Measurements from ENCODE around the gene LRMDA. TPM values are rescaled to one million over a fixed set of nuclear protein-coding genes. Genes with fewer than 3 reads are reported as not detected.

Gene LRMDA
- total and polyA plus RNA-seq, 2 of the 4 experiments (the other 2 are of a cell fraction), result 0.07 TPM; not detected in 1

- H2AK5ac ChIP-seq (ENCODE audit: low read depth, low read length), result no peak overlapping the region
- no peak overlapping the region for H2AFZ ChIP-seq (replicated peaks; ENCODE audit: low read length, poor library complexity)
- ATAC-seq (ENCODE audit: low read depth), result no peak
- no peak overlapping the region for H2BK15ac ChIP-seq (ENCODE audit: low read depth, low read length)
- H3K9ac ChIP-seq (ENCODE audit: low read depth, low read length), result no peak overlapping the region
- no peaks in the 10 kb centered on the region for H3K36me3 ChIP-seq (ENCODE audit: control insufficient read depth, insufficient read depth, low read length)
- H3K4ac ChIP-seq (ENCODE audit: low read depth, low read length), result no peak overlapping the region
- no TSS peak for BruUV-seq (replicated peaks)
- H3K18ac ChIP-seq (ENCODE audit: low read depth, low read length), result no peak overlapping the region
- no peak for TF ChIP-seq RFX5 (IDR thresholded peaks at IDR 0.05; ENCODE audit: low read depth, low read length)
- TF ChIP-seq USF2 (IDR thresholded peaks at IDR 0.05; ENCODE audit: low read depth, low read length), result no peak
- TF ChIP-seq BHLHE40 (IDR thresholded peaks at IDR 0.05; ENCODE audit: low read depth, low read length), result no peak
- TF ChIP-seq MAZ (IDR thresholded peaks at IDR 0.05; ENCODE audit: borderline replicate concordance, low read depth, low read length), result no peak
- no peak for TF ChIP-seq NFE2L2 (IDR thresholded peaks at IDR 0.05; ENCODE audit: low read depth, low read length)
- TF ChIP-seq MXI1 (IDR thresholded peaks at IDR 0.05; ENCODE audit: borderline replicate concordance, low read depth, low read length), result no peak
- no peak for TF ChIP-seq ELK1 (IDR thresholded peaks at IDR 0.05; ENCODE audit: borderline replicate concordance, low read depth, low read length)
- no peak for TF ChIP-seq RAD21 (IDR thresholded peaks at IDR 0.05; ENCODE audit: low read length)
- intact Hi-C loops (cut with micrococcal nuclease), result loop anchor here (10.0 kb wide), 1 partner anchor 388 kb away; no protein-coding TSS in a partner anchor
- no peaks in the 10 kb centered on the region for H3K9me1 ChIP-seq (ENCODE audit: insufficient read depth, low read length)
- no peak overlapping the region for H4K5ac ChIP-seq (ENCODE audit: low read depth, low read length)
- ChIA-PET POLR2A (ENCODE audit: unreplicated experiment) (no interaction called here), CTCF (interaction anchor here (0.6 kb wide), 1 partner anchor 491 kb away, joined by 3 read pairs; no protein-coding TSS in a partner anchor)
- H3K56ac ChIP-seq (ENCODE audit: extremely low read depth, insufficient read depth, low read length), result no peak overlapping the region
- H3K27me3 ChIP-seq (ENCODE audit: control insufficient read depth, insufficient read depth, low read length), result peaks cover 4% of the 10 kb centered on the region
- no peak overlapping the region for H4K91ac ChIP-seq (ENCODE audit: insufficient read depth, low read depth, low read length)
- no peak for DNase-seq
- WGBS, 2 experiments (ENCODE audit: extremely low coverage in 2 of 2, insufficient read length in 1 of 2), result no CpG with 5 or more reads among the region's 3 CpGs
- no peak overlapping the region for H2BK5ac ChIP-seq (ENCODE audit: low read depth, low read length, poor library complexity, severe bottlenecking)
- H3K27ac ChIP-seq (ENCODE audit: insufficient read depth, low read length), result no peak overlapping the region
- H2BK120ac ChIP-seq (ENCODE audit: low read depth, low read length), result no peak overlapping the region
- no peaks in the 10 kb centered on the region for H3K4me1 ChIP-seq (ENCODE audit: control insufficient read depth, insufficient read depth, low read length)
- in situ Hi-C loops (cut with MboI; ENCODE audit: low sequenced_read_pairs), result no loop called here
- H4K8ac ChIP-seq (ENCODE audit: low read depth in 2 of 2, low read length in 2 of 2), result no peak overlapping the region
- no peaks in the 10 kb centered on the region for H3K9me3 ChIP-seq (ENCODE audit: control insufficient read depth, insufficient read depth, low read length)
- no peak overlapping the region for H3K4me3 ChIP-seq (ENCODE audit: insufficient read depth, low read depth, low read length)
- H4K20me1 ChIP-seq (ENCODE audit: insufficient read depth, low read length), result no peaks in the 10 kb centered on the region
- H3K14ac ChIP-seq (replicated peaks; ENCODE audit: low read depth, low read length), result no peak overlapping the region
- no peak overlapping the region for H3K4me2 ChIP-seq (ENCODE audit: low read depth, low read length)
- no peak overlapping the region for H2BK20ac ChIP-seq (ENCODE audit: low read depth, low read length)
- H3K23ac ChIP-seq (ENCODE audit: low read depth, low read length), result no peak overlapping the region
- dilution Hi-C loops (cut with HindIII; ENCODE audit: low sequenced_read_pairs, unreplicated experiment), result no loop called here
- no peaks in the 10 kb centered on the region for H3K79me1 ChIP-seq (ENCODE audit: low read depth in 1 of 2, low read length in 2 of 2)
- H2AK9ac ChIP-seq (replicated peaks; ENCODE audit: low read depth, low read length, poor library complexity), result no peak overlapping the region
Measured at GRCh38 chr10:75916906-75917305, 485.5 kb downstream of the LRMDA start.

All from IMR-90 (cell line).